DOHH2 (cell line): Measurements from ENCODE around the gene CEP19.

Source experiments
- H3F3A ChIP-seq: fragments of 200-600 bp; sonication (generic), shearing (Covaris generic); 2 replicates; pipeline ENCODE4 v1.6.0; 2016; ENCODE audit warnings: antibody characterized with exemption, mild to moderate bottlenecking; ENCODE audit not compliant: control insufficient read depth, insufficient read depth
- H3K27ac ChIP-seq: fragments of 200-600 bp; sonication (generic); 2 replicates; pipeline ENCODE4 v1.5.1; 2014; ENCODE audit warnings: low read depth, mild to moderate bottlenecking, low read length, moderate library complexity
- H3K27me3 ChIP-seq: fragments of 200-600 bp; sonication (generic); 2 replicates; pipeline ENCODE4 v1.6.1; 2014; ENCODE audit warnings: mild to moderate bottlenecking, low read length, mixed read lengths; ENCODE audit not compliant: control insufficient read depth
- H3K36me3 ChIP-seq: fragments of 200-600 bp; sonication (generic); 2 replicates; pipeline ENCODE4 v1.6.1; 2014; ENCODE audit warnings: mild to moderate bottlenecking, low read length, moderate library complexity, mixed read lengths; ENCODE audit not compliant: control insufficient read depth
- H3K4me1 ChIP-seq: fragments of 200-600 bp; sonication (generic); 2 replicates; pipeline ENCODE4 v1.6.1; 2014; ENCODE audit warnings: mild to moderate bottlenecking, low read length, mixed read lengths; ENCODE audit not compliant: control insufficient read depth
- H3K4me2 ChIP-seq: fragments of 200-600 bp; sonication (generic); 2 replicates; pipeline ENCODE4 v1.6.0; 2014; ENCODE audit warnings: mild to moderate bottlenecking, low read length, moderate library complexity
- H3K4me3 ChIP-seq: fragments of 200-600 bp; sonication (generic); 2 replicates; pipeline ENCODE4 v1.5.1; 2014; ENCODE audit warnings: mild to moderate bottlenecking, low read length, mixed read lengths
- H3K79me2 ChIP-seq: fragments of 200-600 bp; sonication (generic); 2 replicates; pipeline ENCODE4 v1.6.1; 2014; ENCODE audit warnings: mild to moderate bottlenecking, low read length, mixed read lengths; ENCODE audit not compliant: control insufficient read depth
- H3K9me2 ChIP-seq: fragments of 200-600 bp; sonication (generic); replicated peaks from 2 replicates; pipeline ENCODE4 v1.6.1; 2014; ENCODE audit warnings: mild to moderate bottlenecking, low read length, mixed read lengths; ENCODE audit not compliant: control insufficient read depth
- H3K9me3 ChIP-seq: fragments of 200-600 bp; sonication (generic); 2 replicates; pipeline ENCODE4 v1.6.1; 2014; ENCODE audit warnings: antibody characterized with exemption, low read length, mixed read lengths; ENCODE audit not compliant: control insufficient read depth, insufficient read depth
- H4K20me1 ChIP-seq: fragments of 200-600 bp; sonication (generic); 2 replicates; pipeline ENCODE4 v1.6.0; 2014; ENCODE audit warnings: low read depth, mild to moderate bottlenecking, antibody characterized with exemption, low read length, moderate library complexity; ENCODE audit not compliant: control insufficient read depth, insufficient read depth
- EZH2phosphoT487 ChIP-seq: fragments of 200-600 bp; sonication (generic); IDR thresholded peaks from 2 replicates; pipeline ENCODE4 v1.6.1; 2017; ENCODE audit warnings: borderline replicate concordance, mild to moderate bottlenecking, antibody characterized with exemption, low read length, moderate library complexity, mixed read lengths
- TF ChIP-seq, protein P1 (sequence below): fragments of 200-600 bp; sonication (generic); IDR thresholded peaks from one replicate; pipeline ENCODE4 v1.5.1; 2014; ENCODE audit warnings: antibody characterized with exemption, mild to moderate bottlenecking, low read depth, low read length; ENCODE audit not compliant: poor library complexity, severe bottlenecking

CEP19 gene

DNA sequence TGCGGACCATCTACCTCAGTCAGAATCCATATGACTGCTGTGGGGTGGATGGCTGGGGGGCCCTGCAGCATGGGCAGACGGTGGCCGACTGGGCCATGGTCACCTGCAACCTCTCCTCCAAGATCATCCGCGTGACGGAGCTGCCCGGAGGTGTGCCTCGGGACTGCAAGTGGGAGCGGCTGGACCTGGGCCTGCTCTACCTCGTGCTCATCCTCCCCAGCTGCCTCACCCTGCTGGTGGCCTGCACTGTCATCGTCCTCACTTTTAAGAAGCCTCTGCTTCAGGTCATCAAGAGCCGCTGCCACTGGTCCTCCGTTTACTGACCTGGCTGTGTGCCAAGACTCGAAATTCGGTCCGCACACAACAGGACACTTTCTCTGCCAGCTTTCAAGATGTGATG, 50.6 kb downstream of the CEP19 start:
- Histone ChIP-seq H3K4me1 (no peaks in the 10 kb centered on the region), H3K4me3 (no peak overlapping the region), H3K36me3 (no peaks in the 10 kb centered on the region), H4K20me1 (no peaks in the 10 kb centered on the region), H3K79me2 (no peaks in the 10 kb centered on the region), H3K27ac (no peak overlapping the region), H3K9me2 (no peaks in the 10 kb centered on the region), H3F3A (no peaks in the 10 kb centered on the region), H3K27me3 (no peaks in the 10 kb centered on the region), H3K4me2 (no peak overlapping the region), H3K9me3 (no peaks in the 10 kb centered on the region)
- TF ChIP-seq, protein P1, sequence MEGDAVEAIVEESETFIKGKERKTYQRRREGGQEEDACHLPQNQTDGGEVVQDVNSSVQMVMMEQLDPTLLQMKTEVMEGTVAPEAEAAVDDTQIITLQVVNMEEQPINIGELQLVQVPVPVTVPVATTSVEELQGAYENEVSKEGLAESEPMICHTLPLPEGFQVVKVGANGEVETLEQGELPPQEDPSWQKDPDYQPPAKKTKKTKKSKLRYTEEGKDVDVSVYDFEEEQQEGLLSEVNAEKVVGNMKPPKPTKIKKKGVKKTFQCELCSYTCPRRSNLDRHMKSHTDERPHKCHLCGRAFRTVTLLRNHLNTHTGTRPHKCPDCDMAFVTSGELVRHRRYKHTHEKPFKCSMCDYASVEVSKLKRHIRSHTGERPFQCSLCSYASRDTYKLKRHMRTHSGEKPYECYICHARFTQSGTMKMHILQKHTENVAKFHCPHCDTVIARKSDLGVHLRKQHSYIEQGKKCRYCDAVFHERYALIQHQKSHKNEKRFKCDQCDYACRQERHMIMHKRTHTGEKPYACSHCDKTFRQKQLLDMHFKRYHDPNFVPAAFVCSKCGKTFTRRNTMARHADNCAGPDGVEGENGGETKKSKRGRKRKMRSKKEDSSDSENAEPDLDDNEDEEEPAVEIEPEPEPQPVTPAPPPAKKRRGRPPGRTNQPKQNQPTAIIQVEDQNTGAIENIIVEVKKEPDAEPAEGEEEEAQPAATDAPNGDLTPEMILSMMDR: no peak
- no peak for TF ChIP-seq EZH2phosphoT487

DNA sequence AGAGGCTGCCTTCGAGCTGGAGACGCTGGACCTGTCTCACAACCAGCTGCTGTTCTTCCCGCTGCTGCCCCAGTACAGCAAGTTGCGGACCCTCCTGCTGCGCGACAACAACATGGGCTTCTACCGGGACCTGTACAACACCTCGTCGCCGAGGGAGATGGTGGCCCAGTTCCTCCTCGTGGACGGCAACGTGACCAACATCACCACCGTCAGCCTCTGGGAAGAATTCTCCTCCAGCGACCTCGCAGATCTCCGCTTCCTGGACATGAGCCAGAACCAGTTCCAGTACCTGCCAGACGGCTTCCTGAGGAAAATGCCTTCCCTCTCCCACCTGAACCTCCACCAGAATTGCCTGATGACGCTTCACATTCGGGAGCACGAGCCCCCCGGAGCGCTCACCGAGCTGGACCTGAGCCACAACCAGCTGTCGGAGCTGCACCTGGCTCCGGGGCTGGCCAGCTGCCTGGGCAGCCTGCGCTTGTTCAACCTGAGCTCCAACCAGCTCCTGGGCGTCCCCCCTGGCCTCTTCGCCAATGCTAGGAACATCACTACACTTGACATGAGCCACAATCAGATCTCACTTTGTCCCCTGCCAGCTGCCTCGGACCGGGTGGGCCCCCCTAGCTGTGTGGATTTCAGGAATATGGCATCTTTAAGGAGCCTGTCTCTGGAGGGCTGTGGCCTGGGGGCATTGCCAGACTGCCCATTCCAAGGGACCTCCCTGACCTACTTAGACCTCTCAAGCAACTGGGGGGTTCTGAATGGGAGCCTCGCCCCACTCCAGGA, 51.5 kb downstream of the CEP19 start:
- Histone ChIP-seq H4K20me1 (no peaks in the 10 kb centered on the region), H3K4me3 (no peak overlapping the region), H3K27ac (no peak overlapping the region), H3F3A (no peaks in the 10 kb centered on the region), H3K9me2 (no peaks in the 10 kb centered on the region), H3K4me1 (no peaks in the 10 kb centered on the region), H3K27me3 (no peaks in the 10 kb centered on the region), H3K79me2 (no peaks in the 10 kb centered on the region), H3K4me2 (no peak overlapping the region), H3K36me3 (no peaks in the 10 kb centered on the region), H3K9me3 (no peaks in the 10 kb centered on the region)
- TF ChIP-seq, protein P1: no peak
- no peak for TF ChIP-seq EZH2phosphoT487

DNA sequence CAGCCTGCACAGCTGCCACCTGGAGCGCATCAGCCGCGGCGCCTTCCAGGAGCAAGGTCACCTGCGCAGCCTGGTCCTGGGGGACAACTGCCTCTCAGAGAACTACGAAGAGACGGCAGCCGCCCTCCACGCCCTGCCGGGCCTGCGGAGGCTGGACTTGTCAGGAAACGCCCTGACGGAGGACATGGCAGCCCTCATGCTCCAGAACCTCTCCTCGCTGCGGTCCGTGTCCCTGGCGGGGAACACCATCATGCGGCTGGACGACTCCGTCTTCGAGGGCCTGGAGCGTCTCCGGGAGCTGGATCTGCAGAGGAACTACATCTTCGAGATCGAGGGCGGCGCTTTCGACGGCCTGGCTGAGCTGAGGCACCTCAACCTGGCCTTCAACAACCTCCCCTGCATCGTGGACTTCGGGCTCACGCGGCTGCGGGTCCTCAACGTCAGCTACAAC, 52.1 kb downstream of the CEP19 start:
- no peak for TF ChIP-seq EZH2phosphoT487
- TF ChIP-seq, protein P1: no peak
- no peaks in the 10 kb centered on the region for H3K9me2 ChIP-seq
- H3K27ac ChIP-seq: no peak overlapping the region
- H3K4me1 ChIP-seq: no peaks in the 10 kb centered on the region
- no peaks in the 10 kb centered on the region for H3K9me3 ChIP-seq
- no peak overlapping the region for H3K4me2 ChIP-seq
- no peak overlapping the region for H3K4me3 ChIP-seq
- no peaks in the 10 kb centered on the region for H3K79me2 ChIP-seq
- H3K36me3 ChIP-seq: no peaks in the 10 kb centered on the region
- H3F3A ChIP-seq: no peaks in the 10 kb centered on the region
- no peaks in the 10 kb centered on the region for H3K27me3 ChIP-seq
- no peaks in the 10 kb centered on the region for H4K20me1 ChIP-seq
